ENCODE data around the gene LCE1C. TPM values are rescaled to one million over a fixed set of nuclear protein-coding genes. Genes with fewer than 3 reads are reported as not detected.
A peak's percentile ranks its signal among the peaks of the same experiment; 100 is the strongest.

Gene LCE1C
- total RNA-seq, 3 donors from 2014 or later (not counting 1 experiment from before 2014, with no cell fraction given): not detected

- no peak within 1 kb of the TSS for H3K27ac Mint-ChIP-seq
- Histone ChIP-seq H3K27me3 (ENCODE audit: control insufficient read depth, insufficient read depth, low read length) (peaks cover 2% of the 10 kb centered on the region), H3K27ac (ENCODE audit: low read length) (no peak within 1 kb of the TSS), H3K4me3 (ENCODE audit: low read length) (no peak within 1 kb of the TSS), H3K9me3 (ENCODE audit: control insufficient read depth, insufficient read depth, low read length) (no peaks in the 10 kb centered on the region), H3K4me1 (ENCODE audit: control insufficient read depth, insufficient read depth, low read length) (no peaks in the 10 kb centered on the region), H3K36me3 (ENCODE audit: control insufficient read depth, insufficient read depth, low read length) (no peaks in the 10 kb centered on the region)
- TF ChIP-seq CTCF (IDR thresholded peaks at IDR 0.05): no peak
- H3K4me3 Mint-ChIP-seq: no peak within 1 kb of the TSS
- 84% methylated on average over 2 of the region's 2 CpGs for WGBS (ENCODE audit: insufficient coverage)
- peaks cover 0 to 4% of the 10 kb centered on the region in 2 donors for H3K9me3 Mint-ChIP-seq
- no peak for DNase-seq
- no peak for ATAC-seq
- peaks cover 18 to 42% of the 10 kb centered on the region in 2 donors for H3K27me3 Mint-ChIP-seq (ENCODE audit: low read depth in 2 of 2)
- intact Hi-C loops (cut with micrococcal nuclease): no loop called here
- no peaks in the 10 kb centered on the region for H3K4me1 Mint-ChIP-seq
- H3K36me3 Mint-ChIP-seq: no peaks in the 10 kb centered on the region
Observed at GRCh38 chr1:152827173-152827572, 20.7 kb upstream of the LCE1C start, which contains the start of gene LCE1A. Gene LCE1A, plus strand, starts transcription at chr1:152827473. Its CDS starts 0 bp downstream, at chr1:152827473.

GRCh38 chr1:152824964-152825363 is 18.5 kb upstream of the LCE1C start:
- no peaks in the 10 kb centered on the region for H3K9me3 ChIP-seq (ENCODE audit: control insufficient read depth, insufficient read depth, low read length)
- H3K4me1 ChIP-seq (ENCODE audit: control insufficient read depth, insufficient read depth, low read length): no peaks in the 10 kb centered on the region
- no peaks in the 10 kb centered on the region for H3K36me3 ChIP-seq (ENCODE audit: control insufficient read depth, insufficient read depth, low read length)
- Mint-ChIP-seq H3K4me3 (no peak overlapping the region), H3K4me1 (no peaks in the 10 kb centered on the region), H3K27me3 (ENCODE audit: low read depth in 2 of 2) (peaks cover 18 to 42% of the 10 kb centered on the region in 2 donors), H3K9me3 (peaks cover 0 to 2% of the 10 kb centered on the region in 2 donors), H3K27ac (no peak overlapping the region), H3K36me3 (no peaks in the 10 kb centered on the region)
- ATAC-seq: no peak
- intact Hi-C loops (cut with micrococcal nuclease): no loop called here
- no peak overlapping the region for H3K27ac ChIP-seq (ENCODE audit: low read length)
- H3K27me3 ChIP-seq (ENCODE audit: control insufficient read depth, insufficient read depth, low read length): peaks cover 2% of the 10 kb centered on the region
- TF ChIP-seq CTCF (IDR thresholded peaks at IDR 0.05): no peak
- no peak overlapping the region for H3K4me3 ChIP-seq (ENCODE audit: low read length)
- no peak for DNase-seq

- no peaks in the 10 kb centered on the region for H3K4me1 Mint-ChIP-seq
- intact Hi-C loops (cut with micrococcal nuclease): no loop called here
- no peaks in the 10 kb centered on the region for H3K36me3 ChIP-seq (ENCODE audit: control insufficient read depth, insufficient read depth, low read length)
- H3K4me3 ChIP-seq (ENCODE audit: low read length): no peak overlapping the region
- peaks cover 13 to 35% of the 10 kb centered on the region in 2 donors for H3K27me3 Mint-ChIP-seq (ENCODE audit: low read depth in 2 of 2)
- 67% methylated on average over 1 of the region's 5 CpGs for WGBS (ENCODE audit: insufficient coverage)
- no peak overlapping the region for H3K4me3 Mint-ChIP-seq
- H3K27me3 ChIP-seq (ENCODE audit: control insufficient read depth, insufficient read depth, low read length): peaks cover 2% of the 10 kb centered on the region
- H3K36me3 Mint-ChIP-seq: no peaks in the 10 kb centered on the region
- DNase-seq: no peak
- no peak overlapping the region for H3K27ac Mint-ChIP-seq
- peak; percentile 49 for TF ChIP-seq CTCF (IDR thresholded peaks at IDR 0.05)
- H3K9me3 Mint-ChIP-seq: no peaks in the 10 kb centered on the region
- no peak for ATAC-seq
- no peaks in the 10 kb centered on the region for H3K9me3 ChIP-seq (ENCODE audit: control insufficient read depth, insufficient read depth, low read length)
- no peaks in the 10 kb centered on the region for H3K4me1 ChIP-seq (ENCODE audit: control insufficient read depth, insufficient read depth, low read length)
- H3K27ac ChIP-seq (ENCODE audit: low read length): no peak overlapping the region
Observed at GRCh38 chr1:152823294-152823693, 16.8 kb upstream of the LCE1C start.

- H3K27me3 ChIP-seq (ENCODE audit: control insufficient read depth, insufficient read depth, low read length): no peaks in the 10 kb centered on the region
- Mint-ChIP-seq H3K9me3 (no peaks in the 10 kb centered on the region), H3K36me3 (no peaks in the 10 kb centered on the region), H3K4me3 (no peak overlapping the region), H3K4me1 (no peaks in the 10 kb centered on the region), H3K27me3 (ENCODE audit: low read depth in 2 of 2) (peaks cover 6 to 11% of the 10 kb centered on the region in 2 donors), H3K27ac (no peak overlapping the region)
- no peak for ATAC-seq
- no peaks in the 10 kb centered on the region for H3K4me1 ChIP-seq (ENCODE audit: control insufficient read depth, insufficient read depth, low read length)
- no peak for TF ChIP-seq CTCF (IDR thresholded peaks at IDR 0.05)
- DNase-seq: no peak
- intact Hi-C loops (cut with micrococcal nuclease): no loop called here
- H3K9me3 ChIP-seq (ENCODE audit: control insufficient read depth, insufficient read depth, low read length): no peaks in the 10 kb centered on the region
- H3K4me3 ChIP-seq (ENCODE audit: low read length): no peak overlapping the region
- no peaks in the 10 kb centered on the region for H3K36me3 ChIP-seq (ENCODE audit: control insufficient read depth, insufficient read depth, low read length)
- 91% methylated on average over 6 of the region's 6 CpGs for WGBS (ENCODE audit: insufficient coverage)
- no peak overlapping the region for H3K27ac ChIP-seq (ENCODE audit: low read length)
Observed at GRCh38 chr1:152817309-152817708, 10.9 kb upstream of the LCE1C start.

Measured in natural killer cell (primary cell).